Activated CD4-positive, alpha-beta T cell treated with anti-CD3 and anti-CD28 coated beads, Interleukin-10, Interleukin-2, amounts not matched to agents 100 ng/mL and 50 ng/mL, durations not matched to agents 16 hours and 8 hours (primary cell): ENCODE data around the gene ANKRD11.

Source experiments
- DNase-seq: peaks from one replicate; pipeline ENCODE4 v3.0.0-alpha.2; 2020

Gene ANKRD11

GRCh38 chr16:89324056-89325010, 166.0 kb downstream of the ANKRD11 start:
- peak; percentile 94 for DNase-seq

- DNase-seq = no peak
Observed at GRCh38 chr16:89323120-89323960, 167.0 kb downstream of the ANKRD11 start.

- DNase-seq = peak; percentile 36
Observed at GRCh38 chr16:89322321-89323119, 167.8 kb downstream of the ANKRD11 start.

- no peak for DNase-seq
Observed at GRCh38 chr16:89320782-89321501, 169.4 kb downstream of the ANKRD11 start.

- DNase-seq = peak; percentile 76
Observed at GRCh38 chr16:89319886-89320781, 170.2 kb downstream of the ANKRD11 start.

GRCh38 chr16:89319631-89319885, 170.8 kb downstream of the ANKRD11 start:
- no peak for DNase-seq

GRCh38 chr16:89318871-89319630, 171.3 kb downstream of the ANKRD11 start:
- no peak for DNase-seq

- no peak for DNase-seq
Observed at GRCh38 chr16:89318430-89318758, 172.0 kb downstream of the ANKRD11 start.

- DNase-seq = no peak
Observed at GRCh38 chr16:89317729-89318429, 172.5 kb downstream of the ANKRD11 start.

- DNase-seq = no peak
Observed at GRCh38 chr16:89317101-89317671, 173.2 kb downstream of the ANKRD11 start.

- DNase-seq = no peak
Observed at GRCh38 chr16:89316701-89317100, 173.7 kb downstream of the ANKRD11 start.

- DNase-seq = peak; percentile 94
Observed at GRCh38 chr16:89315791-89316581, 174.4 kb downstream of the ANKRD11 start.

GRCh38 chr16:89315271-89315670, 175.1 kb downstream of the ANKRD11 start:
- DNase-seq = no peak

GRCh38 chr16:89314854-89315253, 175.5 kb downstream of the ANKRD11 start:
- peak; percentile 25 for DNase-seq

GRCh38 chr16:89314357-89314756, 176.0 kb downstream of the ANKRD11 start:
- DNase-seq = peak; percentile 63

GRCh38 chr16:89313583-89313982, 176.8 kb downstream of the ANKRD11 start:
- DNase-seq = no peak

- no peak for DNase-seq
Observed at GRCh38 chr16:89312598-89313299, 177.6 kb downstream of the ANKRD11 start.

- DNase-seq = no peak
Observed at GRCh38 chr16:89312194-89312593, 178.2 kb downstream of the ANKRD11 start.
